Gastrocnemius medialis (tissue), 4 donors: Measurements from ENCODE around the gene SSX2IP.

Experiments
- CTCF ChIP-seq, 5 experiments: fragments of 450-650 bp in 3 of 5; fragments of 200-600 bp in 2 of 5; sonication (generic) in 2 of 5; IDR thresholded peaks in 4 of 5; conservative IDR thresholded peaks in 1 of 5; 1 replicate in 4 of 5; 2 replicates in 1 of 5; pipeline ENCODE4 v1.5.1; 2016 to 2019; ENCODE audit warnings: antibody characterized with exemption in 5 of 5, mild to moderate bottlenecking in 3 of 5, moderate library complexity in 3 of 5
- POLR2A ChIP-seq, 2 donors: fragments of 450-650 bp; IDR thresholded peaks; one replicate each; pipeline ENCODE4 v1.6.1; 2017; ENCODE audit warnings: antibody characterized with exemption in 2 of 2, mild to moderate bottlenecking in 2 of 2, moderate library complexity in 2 of 2

DNA sequence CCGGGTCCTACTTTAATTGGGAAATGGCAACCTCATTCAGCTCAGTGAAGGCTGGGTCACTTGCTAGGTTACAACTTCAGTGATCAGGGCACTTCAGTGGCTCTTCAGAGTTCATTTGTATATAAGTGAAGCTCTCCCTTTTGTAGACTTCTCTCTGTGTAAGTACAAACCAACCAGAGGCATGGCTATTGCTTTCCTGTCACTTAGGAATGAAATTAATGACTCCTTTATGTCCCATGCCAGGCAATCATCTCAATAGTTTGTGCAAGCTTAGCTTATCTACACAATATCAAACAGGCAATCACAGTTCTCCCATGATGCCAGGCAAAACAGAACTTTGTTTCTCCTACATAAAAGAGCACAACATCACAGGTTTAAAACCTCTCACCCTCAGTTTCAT is 93.2 kb downstream of the SSX2IP start:
- no peak for TF ChIP-seq CTCF (IDR thresholded peaks at IDR 0.05 in 4 of 5, conservative IDR thresholded peaks at IDR 0.05 in 1 of 5)
- no peak for TF ChIP-seq POLR2A (IDR thresholded peaks at IDR 0.05)
